ENCODE data around the gene HCN2. TPM values are rescaled to one million over a fixed set of nuclear protein-coding genes. Genes with fewer than 3 reads are reported as not detected.
"Not testable (repeated sequence)": the region's sequence is repeated elsewhere in the genome, so short reads cannot be mapped to it uniquely, and the experiment has no call there.

Gene HCN2
- total and polyA plus RNA-seq, 2 of the 8 experiments (the other 6 are each of a cell fraction or from before 2014, with no cell fraction given), result 1.0 to 4.0 TPM

DNA sequence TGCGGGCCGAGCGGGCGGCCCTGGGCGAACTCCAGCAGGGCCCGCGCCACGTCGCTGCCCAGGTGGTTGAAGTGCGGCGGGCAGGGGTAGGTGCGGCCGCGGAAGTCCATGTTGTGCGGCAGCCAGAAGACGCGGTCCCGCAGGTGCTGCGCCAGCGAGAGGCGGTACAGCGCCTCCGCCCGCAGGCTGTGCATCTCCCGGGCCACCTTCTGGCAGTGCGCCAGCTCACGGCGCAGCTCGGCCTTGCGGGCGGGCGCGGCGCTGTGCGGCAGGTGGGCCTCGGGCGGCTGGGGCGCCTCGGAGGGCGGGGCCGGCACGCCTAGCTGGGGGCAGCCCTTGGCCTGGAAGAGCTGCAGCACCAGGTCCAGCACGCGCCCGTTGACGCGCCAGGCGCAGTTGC, 31.5 kb downstream of the HCN2 start:
- 97% methylated on average over 34 of the region's 48 CpGs; no CpG with 5 or more reads in 1 of the 2 experiments for WGBS, 2 experiments (ENCODE audit: extremely low coverage in 1 of 2, insufficient coverage in 1 of 2, insufficient read length in 1 of 2, insufficient replicate concordance in 2 of 2, low coverage in 1 of 2, low lambda C conversion rate in 2 of 2, missing lambda C conversion rate in 1 of 2)
- H2AFZ ChIP-seq (ENCODE audit: low read length); H2BK12ac ChIP-seq (ENCODE audit: low read depth, low read length); H3K4ac ChIP-seq (replicated peaks; ENCODE audit: insufficient read length, low read depth, low read length); H2AK5ac ChIP-seq (ENCODE audit: low read depth, low read length); H2BK5ac ChIP-seq (ENCODE audit: low read depth, low read length); H2BK15ac ChIP-seq (ENCODE audit: low read length); H3K79me2 ChIP-seq (ENCODE audit: control insufficient read depth in 1 of 2, insufficient read depth in 2 of 2, low read length in 2 of 2); H4K8ac ChIP-seq (ENCODE audit: extremely low read depth, insufficient read depth, low read length); H3K27me3 ChIP-seq (replicated peaks in 1 of 4; ENCODE audit: control insufficient read depth in 3 of 4, extremely low read depth in 1 of 4, insufficient read depth in 3 of 4, low read length in 3 of 4); H3K4me1 ChIP-seq (replicated peaks in 1 of 4; ENCODE audit: control insufficient read depth in 3 of 4, insufficient read depth in 4 of 4, low read length in 3 of 4); H3K18ac ChIP-seq (ENCODE audit: extremely low read depth, low read length); FAIRE-seq; H3K23ac ChIP-seq (ENCODE audit: insufficient read length); H4K5ac ChIP-seq (ENCODE audit: insufficient read length, low read depth, low read length); H4K91ac ChIP-seq (replicated peaks; ENCODE audit: insufficient read length, low read length); DNase-seq (ENCODE audit: low read depth in 1 of 2, low spot score in 2 of 2); H3K9me3 ChIP-seq (ENCODE audit: insufficient read depth in 2 of 2, low read depth in 1 of 2, low read length in 1 of 2); H3K56ac ChIP-seq (replicated peaks; ENCODE audit: insufficient read length, low read depth, low read length); H3K4me2 ChIP-seq (ENCODE audit: insufficient read depth in 1 of 2, low read depth in 2 of 2, low read length in 2 of 2); H3K14ac ChIP-seq (ENCODE audit: insufficient read length); H2BK120ac ChIP-seq (replicated peaks; ENCODE audit: low read depth, low read length); CTCF ChIA-PET (ENCODE audit: partially characterized antibody); H2BK20ac ChIP-seq (ENCODE audit: low read length); H3K4me3 ChIP-seq (ENCODE audit: extremely low read depth in 1 of 4, insufficient read depth in 2 of 4, low read depth in 3 of 4, low read length in 4 of 4); H3K9ac ChIP-seq (replicated peaks in 1 of 4; ENCODE audit: extremely low read depth in 1 of 4, low read depth in 3 of 4, low read length in 3 of 4); H3K27ac ChIP-seq (ENCODE audit: low read depth, low read length); H3K79me1 ChIP-seq (ENCODE audit: low read depth, low read length); H3K23me2 ChIP-seq (ENCODE audit: low read depth, low read length): not testable (repeated sequence)
- Histone ChIP-seq H4K20me1 (replicated peaks in 1 of 2; ENCODE audit: control insufficient read depth in 1 of 2, insufficient read depth in 2 of 2, low read length in 2 of 2) (peaks cover 0 to 15% of the 10 kb centered on the region in 2 experiments), H3K36me3 (ENCODE audit: control insufficient read depth in 2 of 4, insufficient read depth in 4 of 4, low read length in 3 of 4) (peaks cover 4 to 69% (median 37%) of the 10 kb centered on the region in 4 experiments; a peak in 7 of 8 replicates)
- POLR2A ChIA-PET (ENCODE audit: partially characterized antibody), result interaction anchor here (1.4 to 1.5 kb wide), 2 partner anchors 9 to 34 kb away, joined by 3 read pairs; no protein-coding TSS in a partner anchor
